NCI-H2227 (cell line): ENCODE results near the gene BAG2.

Experiments used
- DNase-seq: peaks from one replicate; lab custom pipeline; 2025; ENCODE audit not compliant: unreplicated experiment; lab: John Stamatoyannopoulos, UW

Gene BAG2

DNA sequence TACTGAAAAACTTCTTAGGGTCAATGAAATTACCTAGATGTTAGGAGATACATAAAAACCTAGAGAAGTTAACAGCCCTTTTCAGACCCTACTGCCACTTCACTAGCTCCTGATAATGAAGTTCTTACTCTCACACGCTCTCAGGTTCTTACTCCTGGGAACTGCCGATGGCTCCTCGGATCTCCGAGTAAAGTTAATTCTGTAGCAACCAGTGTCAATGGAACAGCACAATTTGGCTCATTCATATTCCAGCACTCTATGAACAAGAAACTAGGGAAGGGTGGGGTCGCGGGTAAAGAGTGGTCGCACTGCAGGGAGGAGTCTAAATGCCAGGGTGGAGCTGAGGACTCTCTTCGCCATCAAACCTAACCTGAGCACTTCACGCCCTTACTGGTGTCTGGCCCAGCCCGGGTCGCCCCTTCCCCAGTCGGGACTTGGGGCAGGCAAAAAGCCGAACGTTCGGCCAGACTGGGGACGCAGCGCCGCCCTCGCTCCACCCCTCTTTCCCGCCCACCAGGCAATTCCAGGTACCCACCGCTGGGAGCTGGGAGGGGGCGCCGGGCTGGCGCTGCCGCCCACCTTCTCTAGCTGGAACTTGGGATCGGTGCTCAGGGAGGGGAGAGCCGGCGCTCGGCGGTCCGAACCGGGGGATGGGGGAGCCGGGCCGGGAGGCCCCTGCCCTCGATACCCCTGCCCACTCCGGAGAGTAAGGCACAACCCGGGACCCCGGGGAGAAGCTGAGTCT, 49.2 kb downstream of the BAG2 start:
- DNase-seq: peak; percentile 67

- DNase-seq: peak; percentile 86
These were observed 50.0 kb downstream of the BAG2 start, which contains the start of gene RAB23 for GRCh38 chr6:57221936-57222742. Gene RAB23, minus strand, starts transcription at chr6:57222307. Its CDS starts 11,927 bp downstream, at chr6:57210380.

DNA sequence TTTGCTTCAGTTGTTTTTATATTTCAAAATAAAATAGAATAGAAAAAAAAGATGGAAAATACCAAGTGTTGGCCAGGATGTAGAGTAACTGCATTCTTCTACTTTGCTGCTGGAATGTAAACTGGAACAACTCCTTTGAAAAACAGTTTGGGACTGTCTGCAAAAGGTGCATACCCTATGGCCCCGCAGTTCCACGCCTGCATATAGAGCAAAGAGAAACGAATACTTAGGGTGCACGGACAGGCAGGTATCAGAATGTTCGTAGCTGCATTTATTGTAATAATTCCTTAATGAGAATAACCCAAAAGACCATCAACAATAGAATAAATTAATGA, 50.6 kb downstream of the BAG2 start:
- DNase-seq: no peak

- DNase-seq: no peak
These were observed 52.8 kb downstream of the BAG2 start for GRCh38 chr6:57224769-57225515.

- DNase-seq: no peak
These were observed 54.1 kb downstream of the BAG2 start for GRCh38 chr6:57226221-57226620.
